ENCODE data around the gene POLG2.

DNA sequence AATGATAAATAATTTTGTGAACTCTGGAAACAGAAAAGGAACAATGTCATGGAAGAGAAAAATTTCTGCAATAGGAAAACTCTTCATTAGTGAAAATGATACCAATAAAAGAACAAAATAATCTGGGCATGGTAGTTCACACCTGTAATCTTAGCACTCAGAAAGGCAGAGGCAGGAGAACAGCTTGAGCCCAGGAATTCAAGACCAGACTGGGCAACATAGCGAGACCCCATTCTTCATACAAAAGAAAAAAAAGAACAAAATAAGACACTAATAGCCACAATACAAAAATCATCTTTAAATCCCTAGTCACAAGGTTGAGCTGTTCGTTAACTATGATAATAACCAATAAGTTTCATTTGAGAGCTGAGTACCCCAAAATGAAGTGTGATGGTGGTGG is 8.6 kb downstream of the POLG2 start:
- no peak for TF ChIP-seq CTCF (conservative IDR thresholded peaks at IDR 0.05; ENCODE audit: low read depth, low read length)
- TF ChIP-seq EZH2phosphoT487 (IDR thresholded peaks at IDR 0.05; ENCODE audit: borderline replicate concordance, low read length) = no peak
- TF ChIP-seq EZH2 (IDR thresholded peaks at IDR 0.05; ENCODE audit: low read length, unreplicated experiment) = no peak
